Measurements from ENCODE around the gene PFKFB3. TPM values are rescaled to one million over a fixed set of nuclear protein-coding genes. Genes with fewer than 3 reads are reported as not detected.

Gene PFKFB3
- total RNA-seq, 1 donor from 2014 or later: 44.5 TPM

DNA sequence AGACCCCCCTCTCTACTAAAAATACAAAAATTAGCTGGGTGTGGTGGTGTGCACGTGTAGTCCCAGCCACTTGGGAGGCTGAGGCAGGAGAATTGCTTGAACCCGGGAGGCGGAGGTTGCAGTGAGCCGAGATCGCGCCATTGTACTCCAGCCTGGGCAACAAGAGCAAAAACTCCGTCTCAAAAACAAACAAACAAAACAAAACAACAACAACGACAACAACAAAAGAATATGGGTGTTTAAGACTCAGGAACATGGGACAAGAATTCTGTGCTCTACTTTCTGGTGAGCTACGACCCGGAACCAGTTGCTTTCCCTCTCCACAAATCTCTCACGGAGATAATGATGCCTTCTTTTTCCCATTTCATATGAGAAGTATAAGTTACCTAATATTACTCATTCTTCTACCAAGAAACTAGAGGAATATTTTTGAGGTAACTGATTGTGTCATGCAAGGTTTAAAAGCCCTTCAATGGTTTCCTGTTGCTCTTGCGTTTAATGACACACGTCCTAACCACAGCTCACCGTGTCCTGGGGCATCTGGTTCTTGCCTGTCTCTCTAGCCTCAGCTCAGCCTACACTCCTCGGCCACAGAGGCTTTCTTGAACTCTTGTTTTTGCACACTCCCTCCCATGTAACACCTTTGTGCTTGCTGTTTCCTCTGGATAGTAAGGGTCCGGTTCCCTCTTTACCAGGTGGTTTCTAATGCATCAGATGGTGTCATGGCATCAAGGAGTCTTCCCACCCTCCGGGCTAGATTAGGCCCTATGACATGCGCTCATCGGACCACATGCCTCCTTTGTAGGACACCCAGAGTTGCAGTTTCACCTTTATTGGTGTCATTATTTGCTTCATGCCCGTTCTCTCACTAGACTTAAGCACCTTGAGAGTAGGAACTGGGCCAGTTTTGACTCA, 67.5 kb downstream of the PFKFB3 start:
- peak; percentile 12 for DNase-seq (ENCODE audit: low read depth)
- TF ChIP-seq, protein P1, sequence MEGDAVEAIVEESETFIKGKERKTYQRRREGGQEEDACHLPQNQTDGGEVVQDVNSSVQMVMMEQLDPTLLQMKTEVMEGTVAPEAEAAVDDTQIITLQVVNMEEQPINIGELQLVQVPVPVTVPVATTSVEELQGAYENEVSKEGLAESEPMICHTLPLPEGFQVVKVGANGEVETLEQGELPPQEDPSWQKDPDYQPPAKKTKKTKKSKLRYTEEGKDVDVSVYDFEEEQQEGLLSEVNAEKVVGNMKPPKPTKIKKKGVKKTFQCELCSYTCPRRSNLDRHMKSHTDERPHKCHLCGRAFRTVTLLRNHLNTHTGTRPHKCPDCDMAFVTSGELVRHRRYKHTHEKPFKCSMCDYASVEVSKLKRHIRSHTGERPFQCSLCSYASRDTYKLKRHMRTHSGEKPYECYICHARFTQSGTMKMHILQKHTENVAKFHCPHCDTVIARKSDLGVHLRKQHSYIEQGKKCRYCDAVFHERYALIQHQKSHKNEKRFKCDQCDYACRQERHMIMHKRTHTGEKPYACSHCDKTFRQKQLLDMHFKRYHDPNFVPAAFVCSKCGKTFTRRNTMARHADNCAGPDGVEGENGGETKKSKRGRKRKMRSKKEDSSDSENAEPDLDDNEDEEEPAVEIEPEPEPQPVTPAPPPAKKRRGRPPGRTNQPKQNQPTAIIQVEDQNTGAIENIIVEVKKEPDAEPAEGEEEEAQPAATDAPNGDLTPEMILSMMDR (IDR thresholded peaks at IDR 0.05; ENCODE audit: insufficient read depth, low read length, poor library complexity, severe bottlenecking): no peak
- no peaks in the 10 kb centered on the region for H3K36me3 ChIP-seq (ENCODE audit: control insufficient read depth, insufficient read depth, low read length)
- H3K27me3 ChIP-seq (ENCODE audit: control insufficient read depth, insufficient read depth, low read length): no peaks in the 10 kb centered on the region
- H3K4me3 ChIP-seq (ENCODE audit: low read depth, low read length): no peak overlapping the region

DNA sequence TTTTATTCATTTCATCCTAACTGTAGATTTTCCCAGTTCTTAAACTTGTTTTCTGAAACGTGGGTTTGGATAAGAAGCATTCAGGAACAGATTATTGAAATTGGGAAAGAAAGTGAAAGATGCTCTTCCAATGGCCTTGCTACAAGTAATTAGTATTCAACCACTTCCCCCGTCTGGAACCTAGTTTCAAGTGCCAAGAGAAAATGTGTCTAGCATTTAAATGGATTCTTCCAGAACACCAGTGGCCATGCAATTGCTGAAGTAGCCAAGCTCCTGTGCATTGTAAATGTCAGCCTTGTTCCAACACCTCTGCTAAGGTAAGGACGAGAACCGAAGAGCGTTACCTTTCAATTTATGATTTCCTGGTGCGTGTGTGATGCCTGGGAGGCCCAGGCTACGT, 68.2 kb downstream of the PFKFB3 start:
- no peak for DNase-seq (ENCODE audit: low read depth)
- TF ChIP-seq, protein P1 (IDR thresholded peaks at IDR 0.05; ENCODE audit: insufficient read depth, low read length, poor library complexity, severe bottlenecking): no peak
- H3K27me3 ChIP-seq (ENCODE audit: control insufficient read depth, insufficient read depth, low read length): no peaks in the 10 kb centered on the region
- no peaks in the 10 kb centered on the region for H3K36me3 ChIP-seq (ENCODE audit: control insufficient read depth, insufficient read depth, low read length)
- no peak overlapping the region for H3K4me3 ChIP-seq (ENCODE audit: low read depth, low read length)

DNA sequence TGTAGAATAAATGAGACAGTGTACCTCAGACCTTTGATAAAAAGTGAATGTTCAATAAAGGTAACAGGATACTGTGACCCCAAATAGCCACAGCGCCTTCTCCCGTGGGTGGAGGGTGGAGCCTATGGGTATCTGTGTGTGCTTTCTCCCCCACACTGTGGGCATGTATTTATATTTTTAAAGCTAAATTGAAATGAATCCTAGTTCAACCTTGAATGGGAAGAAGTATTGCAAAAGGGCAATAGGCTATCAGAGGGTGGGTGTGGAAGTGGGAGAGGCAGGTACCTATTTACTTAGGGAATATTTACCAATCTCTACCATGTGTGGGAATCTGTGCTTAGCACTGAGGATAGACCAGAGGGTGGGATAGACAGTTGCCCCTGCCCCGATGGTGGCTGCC, 68.9 kb downstream of the PFKFB3 start:
- no peak overlapping the region for H3K4me3 ChIP-seq (ENCODE audit: low read depth, low read length)
- TF ChIP-seq, protein P1 (IDR thresholded peaks at IDR 0.05; ENCODE audit: insufficient read depth, low read length, poor library complexity, severe bottlenecking): no peak
- no peaks in the 10 kb centered on the region for H3K27me3 ChIP-seq (ENCODE audit: control insufficient read depth, insufficient read depth, low read length)
- H3K36me3 ChIP-seq (ENCODE audit: control insufficient read depth, insufficient read depth, low read length): no peaks in the 10 kb centered on the region
- DNase-seq (ENCODE audit: low read depth): no peak

DNA sequence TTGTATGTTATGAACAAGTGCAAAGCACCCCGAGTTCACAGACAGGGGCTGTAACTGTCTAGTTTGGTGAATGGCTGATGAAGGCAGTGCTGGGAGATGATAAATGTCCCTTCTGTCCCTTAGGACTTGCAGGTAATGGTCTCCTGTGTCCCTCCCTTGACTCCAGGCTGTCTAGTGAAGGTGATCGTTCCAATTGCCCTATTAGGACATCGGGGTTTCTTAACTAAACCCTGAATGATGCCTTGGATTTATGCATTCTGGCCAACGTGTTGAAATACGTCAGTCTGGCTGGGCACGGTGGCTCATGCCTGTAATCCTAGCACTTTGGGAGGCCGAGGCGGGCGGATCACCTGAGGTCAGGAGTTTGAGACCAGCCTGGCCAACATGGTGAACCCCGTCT, 69.4 kb downstream of the PFKFB3 start:
- TF ChIP-seq, protein P1 (IDR thresholded peaks at IDR 0.05; ENCODE audit: insufficient read depth, low read length, poor library complexity, severe bottlenecking): no peak
- Histone ChIP-seq H3K36me3 (ENCODE audit: control insufficient read depth, insufficient read depth, low read length) (no peaks in the 10 kb centered on the region), H3K27me3 (ENCODE audit: control insufficient read depth, insufficient read depth, low read length) (no peaks in the 10 kb centered on the region), H3K4me3 (ENCODE audit: low read depth, low read length) (no peak overlapping the region)
- no peak for DNase-seq (ENCODE audit: low read depth)

DNA sequence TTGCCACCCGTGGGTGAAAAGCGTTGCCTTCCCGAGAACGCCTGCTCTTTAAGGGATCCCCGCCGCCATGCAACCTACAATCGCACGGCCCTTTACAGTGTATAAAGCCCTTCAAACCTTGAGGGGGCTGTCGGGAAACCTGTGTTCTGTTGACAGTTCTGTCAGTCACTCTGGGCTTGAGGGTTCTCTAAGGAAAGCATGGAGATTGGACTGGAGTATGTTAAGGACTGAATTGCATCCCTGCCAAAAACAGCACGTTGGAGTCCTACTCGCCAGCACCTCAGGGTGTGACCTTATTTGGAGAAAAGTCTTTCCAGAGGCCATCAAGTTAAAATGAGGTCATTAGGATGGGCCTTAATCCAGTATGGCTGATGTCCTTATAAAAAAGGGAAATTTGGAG, 70.6 kb downstream of the PFKFB3 start:
- Histone ChIP-seq H3K4me3 (ENCODE audit: low read depth, low read length) (no peak overlapping the region), H3K27me3 (ENCODE audit: control insufficient read depth, insufficient read depth, low read length) (no peaks in the 10 kb centered on the region), H3K36me3 (ENCODE audit: control insufficient read depth, insufficient read depth, low read length) (no peaks in the 10 kb centered on the region)
- no peak for DNase-seq (ENCODE audit: low read depth)
- TF ChIP-seq, protein P1 (IDR thresholded peaks at IDR 0.05; ENCODE audit: insufficient read depth, low read length, poor library complexity, severe bottlenecking): no peak

All from kidney epithelial cell (primary cell).